SIG-M5 treated with dmso at 0.1 percent for 504 hours (cell line): ENCODE results near the gene MARVELD2.
"Not testable (repeated sequence)": the region's sequence is repeated elsewhere in the genome, so short reads cannot be mapped to it uniquely, and the experiment has no call there.

Experiments used
- DNase-seq: peaks from one replicate; lab custom pipeline; 2025; ENCODE audit not compliant: unreplicated experiment; lab: John Stamatoyannopoulos, UW

MARVELD2 gene, protein sequence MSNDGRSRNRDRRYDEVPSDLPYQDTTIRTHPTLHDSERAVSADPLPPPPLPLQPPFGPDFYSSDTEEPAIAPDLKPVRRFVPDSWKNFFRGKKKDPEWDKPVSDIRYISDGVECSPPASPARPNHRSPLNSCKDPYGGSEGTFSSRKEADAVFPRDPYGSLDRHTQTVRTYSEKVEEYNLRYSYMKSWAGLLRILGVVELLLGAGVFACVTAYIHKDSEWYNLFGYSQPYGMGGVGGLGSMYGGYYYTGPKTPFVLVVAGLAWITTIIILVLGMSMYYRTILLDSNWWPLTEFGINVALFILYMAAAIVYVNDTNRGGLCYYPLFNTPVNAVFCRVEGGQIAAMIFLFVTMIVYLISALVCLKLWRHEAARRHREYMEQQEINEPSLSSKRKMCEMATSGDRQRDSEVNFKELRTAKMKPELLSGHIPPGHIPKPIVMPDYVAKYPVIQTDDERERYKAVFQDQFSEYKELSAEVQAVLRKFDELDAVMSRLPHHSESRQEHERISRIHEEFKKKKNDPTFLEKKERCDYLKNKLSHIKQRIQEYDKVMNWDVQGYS

DNA sequence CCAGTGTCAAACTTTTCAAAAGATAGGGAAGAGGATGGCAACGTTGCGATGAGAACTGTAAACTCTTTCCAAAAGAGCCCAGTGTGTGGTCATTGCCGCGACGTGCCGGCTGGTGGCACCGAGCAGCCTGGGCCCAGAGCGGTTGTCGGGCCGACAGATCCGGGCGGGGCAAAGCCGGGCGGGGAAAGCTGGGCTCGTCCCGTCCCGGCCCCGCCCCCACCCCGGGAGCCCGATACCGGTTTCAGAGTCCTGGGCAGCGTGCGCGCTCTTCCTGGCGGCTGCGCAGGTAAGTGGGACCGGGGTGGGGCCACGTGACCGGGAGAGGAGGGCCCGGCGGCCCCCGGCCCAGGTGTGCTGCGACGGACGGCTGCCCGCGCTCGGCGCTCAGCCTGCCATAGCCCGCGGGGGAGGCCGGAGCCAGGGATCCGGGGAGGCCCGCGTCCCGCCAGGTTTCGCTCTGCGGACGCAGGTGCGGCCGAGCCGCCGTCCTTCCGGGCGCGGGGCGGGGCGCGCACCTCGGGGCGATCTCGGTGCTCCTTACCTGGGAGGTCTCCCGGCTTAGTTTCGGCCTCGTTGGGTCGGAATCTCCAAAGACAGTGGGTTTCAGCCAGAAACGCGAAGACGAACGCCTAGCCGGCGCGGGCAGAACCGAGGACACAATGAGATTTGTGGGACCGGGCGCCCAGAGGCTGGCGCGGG, at the start of gene MARVELD2:
TSS of gene MARVELD2 (plus strand) at position 232 of the 699 bp plus-strand sequence. CDS start 4,270 bp downstream, outside the sequence.
- peak; percentile 37 for DNase-seq

DNA sequence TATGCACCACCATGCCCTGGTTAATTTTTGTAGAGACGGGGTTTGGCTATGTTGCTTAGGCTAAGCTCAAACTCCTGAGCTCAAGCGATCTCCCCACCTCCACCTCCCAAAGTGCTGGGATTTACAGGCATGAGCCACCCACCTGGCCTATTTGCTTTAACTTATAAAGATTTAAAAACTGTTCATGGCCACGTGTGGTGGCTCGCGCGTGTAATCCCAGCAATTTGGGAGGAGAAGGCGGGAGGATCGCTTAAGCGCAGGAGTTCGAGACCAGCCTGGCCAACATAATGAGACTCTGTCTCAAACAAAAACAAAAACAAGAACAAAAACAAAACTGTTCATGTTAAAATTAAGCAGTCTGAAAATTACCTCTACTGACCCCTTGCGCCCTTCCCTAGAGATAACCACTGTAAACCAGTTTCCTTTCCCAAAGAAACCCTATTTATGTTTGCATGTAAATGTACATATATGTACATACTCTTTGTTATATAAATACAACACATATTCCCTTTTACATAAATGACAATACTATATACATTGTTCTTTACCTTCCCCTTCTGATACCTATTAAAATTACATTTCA, 47.1 kb upstream of the MARVELD2 start:
- DNase-seq, result peak; percentile 38

DNA sequence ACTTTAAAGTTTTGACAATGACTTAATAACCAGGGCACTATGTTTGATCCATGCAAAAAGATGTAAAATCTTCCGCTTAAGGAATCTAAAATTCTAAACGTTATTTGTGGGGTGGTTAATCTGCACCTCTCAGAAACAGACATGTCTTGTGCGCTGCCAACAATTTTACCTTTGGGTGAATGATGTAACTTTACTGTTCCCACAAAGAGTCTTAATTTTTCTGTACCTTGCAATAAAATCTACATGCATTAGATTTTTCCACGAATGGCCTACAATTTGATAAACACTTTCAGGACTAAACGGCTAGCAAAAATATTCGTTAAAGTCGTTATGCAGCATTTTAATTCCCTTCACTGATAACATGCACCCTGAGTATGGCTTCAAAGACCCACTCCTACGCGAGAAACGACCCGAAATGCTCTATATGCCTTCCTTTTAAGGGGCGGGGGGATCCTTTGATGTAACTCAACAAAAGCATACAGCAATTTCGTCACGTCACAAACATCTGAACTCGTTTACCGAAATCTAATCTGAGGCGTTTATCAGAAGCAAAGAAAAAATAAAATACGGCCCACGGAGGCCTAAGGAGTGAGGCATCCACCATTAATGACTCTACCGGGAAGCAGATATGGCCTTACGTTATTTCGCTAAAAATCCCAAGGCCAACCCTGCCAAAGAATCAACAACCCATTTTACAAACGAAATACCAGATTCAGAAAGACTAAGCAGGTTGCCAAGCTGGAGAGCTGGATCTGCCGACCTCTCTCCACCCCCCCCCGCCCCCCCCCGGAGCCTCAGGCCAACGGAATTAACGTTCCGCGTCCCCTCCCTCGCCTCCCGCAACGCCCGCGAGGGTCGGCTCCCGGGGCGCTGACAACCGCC, 46.2 kb upstream of the MARVELD2 start:
- DNase-seq, result peak; percentile 62

DNA sequence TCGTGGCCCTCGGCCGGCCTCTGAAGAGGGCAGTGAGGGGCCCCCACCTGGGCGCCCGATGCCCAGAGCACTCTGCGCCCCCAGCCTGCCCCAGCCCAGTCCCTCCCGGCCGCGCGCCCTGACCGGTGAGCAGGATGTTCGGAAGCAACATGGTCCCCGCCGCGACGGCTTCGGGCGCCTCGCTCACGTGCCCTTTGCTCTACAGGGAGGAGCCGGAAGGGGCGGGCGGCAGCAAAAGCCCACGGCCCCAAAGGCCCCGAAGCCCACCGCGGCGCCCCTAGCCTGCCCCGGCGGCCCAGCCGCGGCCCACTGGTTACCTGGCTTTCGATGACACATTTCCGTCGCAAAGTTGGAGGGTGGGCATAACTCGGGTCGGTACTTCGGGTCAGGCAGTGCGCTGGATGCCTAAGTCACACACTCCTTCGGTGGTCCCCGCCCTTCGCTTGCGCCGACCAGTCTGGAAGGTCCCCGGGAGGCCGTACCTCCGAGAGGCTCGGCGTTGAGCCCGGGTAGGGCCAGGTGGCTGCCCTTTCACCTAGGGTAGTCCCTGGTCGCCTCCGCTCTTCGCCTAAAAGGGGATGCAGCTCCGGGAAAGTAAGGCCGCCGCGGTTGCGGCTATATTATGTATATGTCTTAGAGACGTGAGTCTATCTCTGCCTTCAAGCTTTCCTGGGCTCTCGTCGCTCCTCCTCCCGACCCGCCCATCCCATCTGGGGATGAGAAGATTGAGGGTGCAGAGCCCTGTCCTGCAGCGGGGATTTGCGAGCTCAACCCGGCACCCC, 45.4 kb upstream of the MARVELD2 start, which contains the start of the genes AK6, RAD17 and TAF9:
TSS of gene AK6 (minus strand) at position 181 of the 782 bp plus-strand sequence. CDS start at position 151, 30 bp downstream.
TSS of gene RAD17 (plus strand) at position 479 of the 782 bp plus-strand sequence. CDS start 2,391 bp downstream, outside the sequence.
TSS of gene TAF9 (minus strand) at position 181 of the 782 bp plus-strand sequence. CDS start 3,783 bp downstream, outside the sequence.
- peak; percentile 89 for DNase-seq

DNA sequence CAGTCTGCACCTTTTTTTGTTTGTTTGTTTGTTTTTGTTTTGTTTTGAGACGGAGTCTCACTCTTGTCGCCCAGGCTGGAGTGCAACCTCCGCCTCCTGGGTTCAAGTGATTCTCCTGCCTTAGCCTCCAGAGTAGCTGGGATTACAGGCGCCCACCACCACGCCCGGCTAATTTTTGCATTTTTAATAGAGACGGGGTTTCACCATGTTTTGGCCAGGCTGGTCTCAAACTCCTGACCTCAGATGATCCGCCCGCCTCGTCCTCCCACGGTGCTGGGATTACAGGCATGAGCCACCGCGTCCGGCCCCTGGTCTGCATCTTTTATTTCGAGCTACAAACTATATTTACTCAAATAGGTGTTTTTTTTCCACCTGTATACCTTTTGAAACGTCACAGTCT, 44.6 kb upstream of the MARVELD2 start:
- DNase-seq, result not testable (repeated sequence)

DNA sequence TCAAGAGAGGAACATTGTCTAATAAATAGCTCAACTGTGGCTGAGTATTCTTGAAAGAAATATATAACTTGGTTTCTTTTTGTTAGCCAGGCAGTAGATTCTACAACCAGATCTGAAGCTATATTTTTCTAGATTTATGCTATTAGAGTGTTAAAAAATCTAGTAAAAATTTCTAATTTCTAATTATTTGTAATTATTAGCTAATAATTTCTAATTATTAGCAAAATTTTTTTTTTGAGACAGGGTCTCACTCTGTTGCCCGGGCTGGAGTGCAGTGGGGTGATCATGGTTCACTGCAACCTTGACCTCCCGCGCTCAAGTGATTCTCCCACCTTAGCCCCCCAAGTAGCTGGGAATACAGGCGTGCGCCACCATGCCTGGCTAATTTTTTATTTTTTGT, 42.5 kb upstream of the MARVELD2 start:
- no peak for DNase-seq

DNA sequence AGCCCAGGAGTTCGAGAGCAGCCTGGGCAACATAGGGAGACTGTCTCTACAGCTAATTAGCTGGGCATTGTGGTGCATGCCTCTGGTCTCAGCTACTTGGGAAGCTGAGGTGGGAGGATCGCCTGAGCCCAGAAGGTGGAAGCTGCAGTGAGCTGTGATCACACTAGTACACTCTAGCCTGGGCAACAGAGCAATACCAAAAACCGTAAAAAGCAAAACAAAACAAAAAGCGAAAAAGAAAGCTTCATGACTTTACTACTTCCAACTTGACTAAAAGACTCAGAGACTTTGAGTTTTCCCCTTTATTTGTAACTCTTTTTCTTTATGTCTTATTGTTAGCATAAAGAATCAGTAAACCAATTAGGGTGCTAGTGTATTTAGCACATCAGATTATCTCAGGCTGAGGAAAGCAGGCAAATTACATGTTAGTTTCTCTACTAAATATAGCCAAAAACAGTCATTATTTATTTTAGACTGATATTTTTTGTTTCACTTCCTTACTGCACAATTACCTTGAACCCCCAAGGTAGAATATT, 39.9 kb upstream of the MARVELD2 start:
- DNase-seq, result no peak

DNA sequence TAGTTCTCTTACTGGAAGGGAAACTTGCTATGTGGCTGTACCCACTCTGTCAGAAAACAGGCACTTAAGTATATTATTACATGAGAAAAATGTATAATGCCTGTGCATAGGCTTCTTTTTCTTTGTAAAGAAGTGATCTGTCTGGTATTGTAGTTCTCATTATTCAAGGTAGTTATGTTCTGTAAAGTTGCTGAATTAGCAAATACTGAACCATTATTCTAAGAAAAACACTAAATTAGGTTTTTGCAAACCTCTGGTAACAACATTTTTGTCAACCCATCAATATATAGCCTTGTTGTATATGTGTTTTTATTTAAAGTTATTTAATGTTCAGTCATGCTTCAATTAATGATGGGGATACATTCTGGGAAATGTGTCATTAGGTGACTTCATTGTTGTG, 36.5 kb upstream of the MARVELD2 start:
- DNase-seq, result no peak

DNA sequence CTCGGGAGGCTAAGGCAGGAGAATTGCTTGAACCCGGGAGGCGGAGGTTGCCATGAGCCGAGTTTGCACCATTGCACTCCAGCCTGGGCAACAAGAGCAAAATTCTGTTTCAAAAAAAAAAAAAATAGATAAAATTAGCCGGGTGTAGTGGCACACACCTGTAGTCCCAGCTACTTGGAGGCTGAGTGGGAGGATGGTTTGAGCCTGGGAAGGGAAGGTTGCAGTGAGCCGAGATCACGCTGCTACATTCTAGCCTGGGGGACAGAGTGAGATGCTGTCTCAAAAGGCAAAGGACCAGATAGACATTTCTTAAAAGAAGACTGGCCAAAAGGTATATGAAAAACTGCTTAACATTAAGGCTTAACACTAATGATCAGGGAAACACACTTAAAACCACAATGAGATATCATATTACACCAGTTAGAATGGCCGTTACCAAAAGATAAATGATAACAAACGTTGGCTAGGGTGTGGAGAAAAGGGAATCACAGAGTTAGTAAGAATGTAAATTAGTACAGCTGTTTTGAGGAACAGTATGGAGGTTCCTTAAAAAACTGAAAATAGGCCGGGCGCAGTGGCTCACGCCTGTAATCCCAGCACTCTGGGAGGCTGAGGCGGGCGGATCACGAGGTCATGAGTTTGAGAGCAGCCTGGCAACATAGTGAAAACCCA, 10.1 kb upstream of the MARVELD2 start:
- DNase-seq, result no peak

DNA sequence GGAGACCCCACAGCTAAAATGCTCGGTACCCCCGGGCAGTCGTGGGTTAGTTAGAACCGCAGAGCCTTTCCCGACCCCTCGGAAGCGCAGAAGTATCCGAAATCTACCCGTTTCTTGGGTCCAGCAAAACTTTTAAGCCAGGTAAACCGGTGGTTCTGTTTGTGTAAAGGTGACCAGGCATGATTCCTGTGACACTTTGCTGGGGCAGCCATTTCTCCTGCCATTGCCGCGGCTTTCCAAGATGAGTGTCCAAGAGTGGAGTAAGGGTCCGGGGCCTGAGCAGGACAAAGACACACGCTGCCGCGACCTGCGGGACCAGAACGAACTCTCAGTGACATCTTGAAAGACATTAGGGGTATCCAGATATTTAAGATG, 655 bp downstream of the MARVELD2 start:
- no peak for DNase-seq

DNA sequence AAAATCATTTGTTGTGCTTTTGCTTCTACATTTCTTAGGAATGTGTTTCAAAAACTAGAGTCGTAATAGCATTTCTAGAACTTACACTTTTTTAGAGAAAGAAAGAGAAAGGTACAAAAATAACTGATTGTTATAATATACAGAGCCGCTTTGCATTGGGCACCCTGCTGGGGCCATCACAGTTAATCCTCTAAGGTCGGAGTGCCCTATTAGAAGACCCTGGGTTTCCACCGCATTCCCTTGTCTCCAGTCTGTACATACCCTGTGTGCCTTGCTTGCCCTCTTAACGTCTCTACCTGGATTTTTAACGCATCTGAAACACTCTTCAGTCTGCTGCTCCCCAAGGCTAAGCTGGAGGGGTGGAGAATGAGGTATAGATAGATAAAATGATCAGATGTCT, 1.3 kb downstream of the MARVELD2 start:
- no peak for DNase-seq

DNA sequence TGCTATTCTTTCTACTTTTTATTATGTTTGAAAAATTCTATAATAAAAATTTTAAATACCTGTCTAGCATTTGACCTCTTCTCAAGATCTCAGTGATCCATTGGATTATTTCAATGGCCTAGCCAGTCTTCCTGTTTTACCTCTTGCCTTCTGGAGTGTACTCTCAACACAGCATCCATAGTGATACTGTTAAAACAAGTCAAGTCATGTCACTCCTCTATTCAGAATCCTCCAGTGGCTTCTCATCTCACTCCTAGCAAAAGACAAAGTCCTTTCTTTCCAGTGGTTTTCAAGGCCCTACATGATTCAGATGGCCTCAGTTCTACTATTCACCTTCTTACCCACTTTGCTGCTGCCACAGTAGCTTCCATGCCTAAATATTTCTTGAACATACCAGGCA, 1.8 kb downstream of the MARVELD2 start:
- DNase-seq, result no peak

DNA sequence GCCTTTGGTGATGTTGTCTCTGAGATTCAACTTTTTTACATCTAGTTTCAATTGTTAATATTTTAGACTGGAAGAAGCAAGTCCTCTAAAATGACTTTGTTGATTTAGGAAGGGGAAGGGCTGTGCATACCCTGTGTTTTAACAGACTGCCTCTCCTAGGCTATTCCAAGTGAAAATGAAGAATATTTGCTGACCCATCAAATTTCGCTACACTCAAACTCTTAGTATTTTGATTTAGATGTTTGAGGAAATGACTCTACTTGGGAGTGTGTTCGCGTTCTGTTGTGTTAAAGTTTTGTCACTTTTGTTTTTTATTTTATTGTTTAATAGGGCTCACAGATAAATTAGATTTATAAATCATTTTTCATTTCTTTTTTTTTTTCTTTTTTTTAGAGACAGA, 3.6 kb downstream of the MARVELD2 start:
- DNase-seq, result no peak

DNA sequence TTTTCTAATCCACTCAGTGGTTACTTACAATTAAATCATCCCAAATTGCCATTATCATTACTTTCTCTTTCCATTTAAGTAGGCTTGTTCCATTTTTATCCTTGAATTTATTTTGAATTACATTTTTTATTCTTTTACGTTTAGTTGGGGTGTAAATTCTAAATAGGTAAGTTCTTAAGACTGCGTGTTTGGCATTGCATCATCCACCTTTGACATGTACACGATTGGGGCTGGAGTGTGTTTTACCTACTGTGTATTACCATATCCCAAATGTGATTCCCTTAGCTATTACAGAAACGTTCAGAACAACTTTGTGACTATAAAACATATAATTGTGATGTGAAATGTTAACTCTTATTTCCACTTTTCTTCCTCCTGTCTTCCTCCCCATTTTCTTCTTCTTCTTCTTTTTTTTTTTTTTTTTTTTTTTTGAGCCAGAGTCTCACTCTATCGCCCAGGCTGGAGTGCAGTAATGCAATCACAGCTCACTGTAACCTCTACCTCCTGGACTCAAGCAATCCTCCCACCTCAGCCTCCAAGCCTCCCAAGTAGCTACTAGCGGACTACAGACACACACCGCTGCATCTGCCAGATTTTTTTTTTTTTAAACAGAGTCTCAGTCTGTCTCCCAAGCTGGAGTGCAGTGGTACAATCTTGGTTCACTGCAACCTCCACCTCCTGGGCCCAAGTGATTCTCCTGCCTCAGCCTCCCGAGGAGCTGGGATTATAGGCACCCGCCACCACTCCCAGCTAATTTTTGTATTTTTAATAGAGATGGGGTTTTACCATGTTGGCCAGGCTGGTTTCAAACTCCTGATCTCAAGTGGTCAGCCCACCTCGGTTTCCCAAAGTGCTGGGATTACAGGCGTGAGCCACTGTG, 16.7 kb downstream of the MARVELD2 start:
- no peak for DNase-seq

DNA sequence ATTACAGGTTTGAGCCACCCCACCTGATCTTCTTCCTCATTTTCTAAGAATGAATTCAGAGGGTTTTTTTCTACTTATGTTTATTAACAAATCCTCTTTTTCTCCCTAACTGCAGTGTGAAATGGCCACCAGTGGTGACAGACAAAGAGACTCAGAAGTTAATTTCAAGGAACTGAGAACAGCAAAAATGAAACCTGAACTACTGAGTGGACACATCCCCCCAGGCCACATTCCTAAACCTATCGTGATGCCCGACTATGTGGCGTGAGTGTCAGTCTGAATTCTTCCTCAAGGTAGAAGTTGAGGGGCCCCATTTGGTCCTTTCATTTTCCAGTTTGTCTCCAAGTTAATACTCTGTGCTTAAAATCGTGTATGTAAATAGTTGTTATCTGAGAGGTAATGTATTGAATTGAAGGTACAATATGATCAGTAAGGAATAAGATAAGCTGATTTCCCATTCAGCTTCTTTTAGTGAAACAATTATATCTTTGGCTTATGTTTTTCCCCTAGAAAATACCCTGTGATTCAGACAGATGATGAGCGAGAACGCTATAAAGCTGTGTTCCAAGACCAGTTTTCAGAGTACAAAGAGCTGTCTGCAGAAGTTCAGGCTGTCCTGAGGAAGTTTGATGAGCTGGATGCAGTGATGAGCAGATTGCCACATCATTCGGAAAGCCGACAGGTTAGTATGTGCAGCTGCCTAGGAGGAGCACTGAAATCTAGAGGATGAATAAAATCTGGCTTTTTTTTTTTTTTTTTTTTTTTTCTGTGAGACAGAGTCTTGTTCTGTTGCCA, 17.7 kb downstream of the MARVELD2 start:
- no peak for DNase-seq

DNA sequence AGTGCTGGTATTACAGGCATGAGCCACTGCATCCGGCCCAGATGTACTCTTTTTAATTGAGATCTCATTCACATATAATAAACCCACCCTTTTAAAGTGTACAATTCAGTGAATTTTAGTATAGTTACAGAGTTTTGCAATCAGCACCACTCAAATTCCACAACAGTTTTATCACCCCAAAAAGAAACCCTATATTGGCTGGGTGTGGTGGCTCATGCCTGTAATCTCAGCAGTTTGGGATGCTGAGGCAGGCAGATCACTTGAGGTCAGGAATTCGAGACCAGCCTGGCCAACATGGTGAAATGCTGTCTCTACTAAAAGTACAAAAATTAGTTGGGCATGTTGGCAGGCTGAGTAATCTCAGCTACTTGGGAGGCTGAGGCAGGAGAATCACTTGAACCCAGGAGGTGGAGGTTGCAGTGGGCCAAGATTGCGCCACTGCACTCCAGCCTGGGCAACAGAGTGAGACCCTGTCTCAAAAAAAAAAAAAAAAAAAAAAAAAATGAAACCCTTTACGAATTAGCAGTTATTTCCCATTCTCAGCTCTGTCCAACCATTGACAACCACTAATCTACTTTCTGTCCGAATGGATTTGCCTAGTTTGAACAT, 20.5 kb downstream of the MARVELD2 start:
- DNase-seq, result not testable (repeated sequence)
